Activated T-cell treated with anti-CD3 and anti-CD28 coated beads for 1 hour (primary cell): Measurements from ENCODE around the gene TUBGCP2.
A peak's percentile ranks its signal among the peaks of the same experiment; 100 is the strongest.

Source experiments
- DNase-seq: peaks from one replicate; pipeline ENCODE4 v3.0.0-alpha.2; 2020; ENCODE audit warnings: low read depth

The TUBGCP2 gene

DNA sequence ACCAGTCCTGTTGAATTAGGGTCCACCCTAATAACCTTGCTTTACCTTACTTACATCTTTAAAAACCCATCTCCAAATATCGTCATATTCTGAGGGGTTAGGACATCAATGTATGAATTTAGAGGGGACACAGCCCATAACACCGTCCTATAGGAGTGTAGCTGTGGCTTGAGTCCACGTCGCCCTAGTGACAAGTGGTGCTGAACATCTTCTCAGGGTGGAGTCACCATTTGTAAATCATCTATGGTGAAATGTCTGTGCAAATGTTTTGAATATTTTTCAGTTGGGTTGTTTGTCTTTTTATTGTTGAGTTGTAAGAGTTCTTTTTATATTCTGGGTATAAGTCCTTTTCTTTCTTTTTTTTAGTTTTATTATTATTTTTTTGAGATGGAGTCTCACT lies 33.3 kb upstream of the TUBGCP2 start:
- no peak for DNase-seq

DNA sequence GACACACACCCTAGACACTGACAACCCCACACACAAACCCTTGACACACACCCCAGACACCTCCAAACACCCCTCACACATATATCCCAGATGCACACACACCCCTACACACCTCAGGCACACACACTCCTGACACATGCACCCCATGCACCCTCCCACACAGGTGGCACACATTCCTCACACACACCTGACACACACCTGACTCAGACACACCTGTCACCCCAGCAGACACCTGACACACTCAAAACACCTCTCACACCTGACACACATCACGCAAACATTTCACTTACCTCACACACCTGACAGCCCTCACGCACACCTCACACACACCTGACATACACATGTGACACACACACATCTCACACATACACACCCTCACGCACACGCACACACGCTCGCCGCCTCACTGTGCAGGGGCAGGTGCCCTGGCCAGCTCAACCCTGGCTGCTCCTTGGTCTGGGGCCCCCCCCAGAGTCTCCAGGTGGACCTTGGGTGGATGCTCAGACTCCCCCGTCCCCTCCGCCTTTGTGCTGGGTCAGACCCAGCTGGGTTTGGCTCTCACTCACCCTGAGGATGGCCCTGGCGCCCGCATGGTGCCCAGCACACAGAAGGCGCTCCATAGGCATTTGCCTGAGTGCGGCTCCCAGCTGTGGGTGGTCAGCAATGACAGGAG lies 31.2 kb upstream of the TUBGCP2 start:
- no peak for DNase-seq

DNA sequence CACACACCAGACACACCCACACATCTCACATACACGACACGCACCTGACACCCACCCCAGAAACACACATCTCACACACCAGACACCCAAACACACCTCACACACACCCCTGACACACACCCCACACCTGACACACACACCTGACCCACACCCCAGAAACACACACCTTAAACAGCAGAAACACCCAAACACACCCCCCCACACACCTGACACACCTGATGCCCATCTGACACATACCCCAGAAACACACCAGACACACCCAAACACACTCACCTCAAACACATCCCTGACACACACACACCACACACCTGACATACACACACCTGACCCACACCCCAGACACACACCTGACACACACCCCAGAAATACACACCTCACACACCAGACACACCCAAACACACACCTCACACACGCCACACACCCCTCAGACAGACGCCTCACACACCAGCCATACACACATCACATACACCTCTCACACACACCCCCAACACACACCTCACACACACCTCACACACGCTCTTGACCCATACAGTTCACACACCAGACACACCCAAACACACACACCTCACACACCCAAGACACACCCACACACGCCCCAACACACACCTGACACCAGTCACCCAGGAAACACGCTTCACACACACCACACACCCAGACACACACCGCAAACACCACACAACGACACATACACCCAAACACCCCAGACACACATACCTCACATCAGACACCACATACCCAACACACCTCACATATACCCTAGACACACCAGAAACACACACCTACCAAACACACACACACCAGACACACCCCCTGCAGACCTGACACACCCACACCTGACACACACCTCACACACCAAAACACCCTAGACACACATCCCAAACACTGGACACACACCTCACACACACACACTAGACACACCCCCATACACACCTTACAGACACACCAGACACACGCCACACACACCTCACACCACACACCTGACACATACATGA lies 29.7 kb upstream of the TUBGCP2 start:
- no peak for DNase-seq

DNA sequence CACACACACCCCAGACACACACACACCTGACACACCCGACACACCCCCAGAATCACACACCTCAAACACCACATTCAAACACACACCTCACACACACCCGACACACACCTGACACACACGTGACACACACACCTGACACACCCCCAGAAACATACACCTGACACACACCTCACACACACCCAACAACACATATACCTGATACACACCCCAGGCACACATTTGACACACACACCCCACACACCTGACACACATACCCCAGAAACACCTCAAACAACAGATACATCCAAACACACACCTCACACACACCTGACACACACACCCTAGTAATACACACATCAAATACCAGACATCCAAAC lies 28.7 kb upstream of the TUBGCP2 start:
- no peak for DNase-seq

DNA sequence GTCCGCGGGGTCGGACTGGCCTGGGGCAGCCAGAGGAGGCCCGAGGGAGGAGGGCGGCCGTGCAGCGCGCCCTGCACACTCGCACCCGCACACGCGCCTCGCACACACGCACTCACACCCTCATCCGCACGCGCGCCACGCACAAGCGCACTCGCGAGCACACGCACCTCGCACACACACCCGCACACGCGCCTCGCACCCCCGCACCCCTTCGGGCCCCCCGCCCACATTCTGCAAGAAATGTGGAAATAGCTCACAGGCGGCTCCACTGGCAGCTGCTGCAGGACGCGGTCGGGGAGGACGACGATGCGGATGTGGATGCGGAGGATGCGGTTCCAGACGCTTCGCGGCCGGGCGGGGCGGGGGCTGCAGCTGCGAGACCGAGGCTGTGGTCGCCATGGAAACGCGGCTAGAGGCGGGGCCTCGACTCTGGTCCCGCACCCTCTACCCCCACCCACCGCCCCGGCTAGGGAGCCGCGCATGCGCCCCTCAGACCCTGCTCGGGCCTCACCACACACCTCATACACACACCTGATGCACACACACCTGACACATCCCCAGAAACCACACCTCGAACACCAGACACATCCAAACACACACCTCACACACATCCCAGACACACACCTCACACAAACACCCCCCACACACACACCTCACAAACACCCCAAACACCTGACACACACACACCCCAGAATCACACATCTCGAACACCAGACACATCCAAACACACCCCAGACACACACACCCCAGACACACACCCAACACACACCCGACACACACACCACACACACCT lies 28.1 kb upstream of the TUBGCP2 start, which contains the start of gene CALY:
TSS of gene CALY (minus strand) at position 320 of the 793 bp plus-strand sequence. CDS start 7,907 bp downstream, outside the sequence.
- peak; percentile 75 for DNase-seq

GRCh38 chr10:133336118-133336576 lies 27.5 kb upstream of the TUBGCP2 start:
- no peak for DNase-seq

- DNase-seq, result peak; percentile 72
These were observed 26.8 kb upstream of the TUBGCP2 start for GRCh38 chr10:133335246-133336117.

DNA sequence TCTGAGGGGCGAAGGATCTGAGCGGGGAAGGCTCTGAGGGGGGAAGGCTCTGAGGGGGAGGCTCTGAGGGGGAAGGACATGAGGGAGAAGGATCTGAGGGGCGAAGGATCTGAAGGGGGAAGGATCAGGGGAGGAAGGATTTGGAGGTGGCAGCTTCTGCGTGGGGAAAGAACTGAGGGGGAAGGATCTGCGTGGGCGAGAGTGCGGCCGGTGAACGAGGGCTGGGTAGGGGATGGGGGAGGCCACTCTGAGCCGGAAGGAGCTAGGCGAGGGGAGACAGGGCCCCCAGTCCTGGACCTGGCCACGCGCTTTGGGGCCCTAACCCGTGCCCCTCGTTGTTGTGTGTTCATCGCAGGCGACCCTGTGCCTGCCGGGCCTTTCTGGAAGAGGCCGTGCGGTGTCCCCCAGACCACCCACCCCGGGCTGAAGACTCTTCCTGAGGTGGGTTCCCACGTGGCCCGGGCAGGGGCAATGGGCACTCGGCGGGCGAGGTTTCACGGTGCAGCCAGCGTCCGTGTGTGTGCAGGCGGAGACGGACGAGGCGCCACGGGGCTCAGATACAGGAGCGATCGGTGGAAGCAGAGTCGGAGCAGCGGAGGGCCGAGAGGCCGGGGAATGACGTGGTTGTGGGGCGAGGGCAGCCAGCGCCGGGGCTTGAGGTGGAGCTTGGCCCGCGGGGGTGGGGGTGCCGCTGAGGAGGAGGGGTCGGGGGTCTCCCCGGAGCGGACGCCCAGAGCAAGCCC lies 26.0 kb upstream of the TUBGCP2 start:
- DNase-seq, result no peak

GRCh38 chr10:133332936-133333699 lies 24.4 kb upstream of the TUBGCP2 start:
- no peak for DNase-seq

DNA sequence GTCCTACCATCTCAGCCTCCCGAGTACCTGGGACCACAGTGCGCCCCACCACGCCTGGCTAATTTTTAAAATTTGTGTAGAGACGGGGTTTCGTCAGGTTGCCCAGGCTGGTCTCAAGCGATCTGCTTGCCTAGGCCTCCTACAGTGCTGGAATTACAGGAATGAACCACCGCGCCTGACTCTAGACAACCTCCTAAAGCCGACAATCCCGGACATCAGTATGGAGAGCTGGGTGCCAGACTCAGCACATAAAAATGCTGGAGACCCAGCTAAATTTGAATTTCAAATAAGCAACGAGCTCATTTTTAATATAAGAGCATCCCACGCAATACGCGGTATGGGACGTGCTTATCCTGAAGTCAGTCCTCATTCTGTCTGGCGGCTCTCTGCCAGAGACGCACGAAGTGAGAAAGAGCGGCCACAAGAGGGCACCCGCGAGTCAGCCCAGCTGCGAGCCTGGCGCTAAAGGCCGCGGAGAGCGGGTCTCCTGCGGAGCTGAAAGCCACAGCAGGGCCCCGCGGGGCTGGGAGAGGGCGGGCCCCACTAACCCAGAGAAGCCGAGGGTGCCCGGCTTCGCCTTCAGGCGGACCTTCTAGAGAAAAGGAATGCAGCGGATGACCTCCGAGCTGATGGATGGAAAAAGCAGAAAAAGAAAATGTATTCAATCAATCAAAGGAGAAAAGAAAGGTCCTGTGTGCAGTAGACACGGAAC lies 21.0 kb upstream of the TUBGCP2 start:
- DNase-seq, result peak; percentile 89

- DNase-seq, result no peak
These were observed 20.0 kb upstream of the TUBGCP2 start for GRCh38 chr10:133328358-133329343.

GRCh38 chr10:133327651-133328357 lies 19.1 kb upstream of the TUBGCP2 start:
- DNase-seq, result no peak

DNA sequence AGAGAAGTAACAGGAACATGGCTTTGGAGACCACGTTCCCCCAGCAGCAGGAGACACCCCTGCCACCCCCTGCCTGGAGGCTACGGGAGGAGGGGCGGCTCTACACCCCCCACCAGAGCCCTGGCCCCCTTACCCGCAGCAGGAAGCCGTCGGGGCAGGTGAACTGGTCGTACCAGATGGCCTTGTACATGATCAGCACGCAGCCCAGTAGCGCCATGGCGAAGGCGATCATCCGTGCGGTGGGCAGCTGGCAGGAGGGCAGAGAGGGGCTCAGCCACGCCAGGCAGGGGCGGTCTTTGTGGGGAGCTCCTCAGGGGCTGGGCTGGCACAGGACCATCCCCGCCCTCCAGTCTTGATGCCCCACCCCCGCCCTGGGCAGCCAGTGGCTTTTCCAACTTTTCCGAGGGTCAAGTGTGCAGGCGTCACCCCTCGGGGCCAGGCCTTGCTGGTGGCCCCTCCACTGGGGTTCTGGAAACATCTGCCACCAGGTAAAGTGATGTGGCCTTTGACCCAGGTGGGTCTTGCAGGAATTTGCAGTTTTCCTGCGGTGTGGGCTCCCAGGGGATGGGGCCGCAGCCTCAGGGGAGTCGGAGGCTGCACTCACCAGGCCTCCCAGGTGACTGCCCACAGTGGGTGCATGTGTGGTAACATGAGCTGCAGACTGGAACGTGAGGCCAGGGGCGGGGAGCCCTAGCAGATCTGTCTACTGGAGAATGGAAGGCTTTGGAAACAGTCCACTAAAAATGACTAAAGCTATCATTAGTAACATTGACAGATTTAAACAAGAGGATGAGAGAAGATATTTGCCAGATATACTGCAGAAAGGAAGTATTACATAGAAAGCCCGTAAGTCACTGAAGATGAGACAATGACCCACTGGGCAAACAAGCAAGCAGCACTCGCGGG lies 18.3 kb upstream of the TUBGCP2 start:
- no peak for DNase-seq

- no peak for DNase-seq
These were observed 17.5 kb upstream of the TUBGCP2 start for GRCh38 chr10:133326223-133326551.

DNA sequence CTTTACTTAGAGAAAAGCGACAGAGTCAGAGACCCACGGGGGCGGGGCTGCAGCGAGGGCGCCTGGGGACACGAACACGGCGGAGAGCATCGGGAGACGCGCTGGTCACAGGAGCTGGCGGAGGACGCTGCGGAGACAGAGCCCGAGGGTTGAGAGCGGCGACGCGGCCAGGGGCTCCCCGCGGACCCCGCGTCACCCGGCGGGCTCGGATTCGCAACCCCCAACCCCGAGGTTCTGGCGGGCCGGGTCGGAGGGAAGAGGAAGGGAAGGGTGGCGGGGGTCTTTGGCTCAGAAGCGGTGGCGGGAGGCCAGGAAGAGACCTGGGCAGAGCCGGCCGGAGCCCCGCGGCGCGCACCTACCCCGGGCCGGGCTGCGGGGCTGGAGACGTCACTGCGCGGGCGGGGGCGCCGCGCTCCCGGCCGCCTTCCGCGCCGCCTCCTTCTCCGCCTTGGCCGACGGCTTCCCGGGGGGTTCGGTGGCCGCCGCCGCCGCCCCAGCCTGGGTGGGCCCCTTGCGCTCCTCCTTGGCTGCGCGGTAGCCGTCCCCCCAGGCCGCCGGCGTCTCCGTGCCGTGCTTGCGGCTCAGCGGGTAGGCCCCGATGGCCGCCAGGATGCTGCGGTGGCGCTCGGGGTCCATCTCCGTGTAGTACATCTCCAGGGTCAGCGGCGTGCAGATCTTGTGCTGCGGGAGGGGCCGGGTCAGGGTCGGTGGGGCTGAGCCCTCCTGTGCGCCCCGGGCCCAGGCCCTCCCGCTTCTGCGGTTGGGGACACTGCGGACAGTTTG lies 17.0 kb upstream of the TUBGCP2 start:
- DNase-seq, result no peak
